ENCODE data around the gene ATCAY.
"Not testable (repeated sequence)": the region's sequence is repeated elsewhere in the genome, so short reads cannot be mapped to it uniquely, and the experiment has no call there.

The ATCAY gene

GRCh38 chr19:3857449-3858003 is 23.0 kb upstream of the ATCAY start:
- DNase-seq, result no peak

DNA sequence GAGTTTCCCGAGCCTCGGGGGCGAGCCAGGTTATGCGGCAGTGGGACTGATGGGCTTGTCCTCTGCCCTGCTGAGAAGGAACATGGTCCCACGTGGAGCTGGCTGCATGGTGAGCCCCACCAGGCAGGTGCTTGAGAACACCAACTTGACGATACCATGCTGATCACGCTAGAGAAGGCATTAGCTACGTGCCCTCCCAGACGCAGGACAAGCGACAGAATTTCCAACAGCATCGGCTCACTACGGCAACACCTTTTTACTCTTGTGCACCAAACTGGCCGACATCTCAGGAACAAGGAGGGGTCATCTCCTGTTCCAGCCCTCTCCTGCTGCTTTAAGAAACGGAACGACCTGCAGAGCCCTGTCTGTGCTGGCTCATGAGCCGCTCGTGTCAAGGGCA is 20.0 kb upstream of the ATCAY start:
- DNase-seq, result no peak

DNA sequence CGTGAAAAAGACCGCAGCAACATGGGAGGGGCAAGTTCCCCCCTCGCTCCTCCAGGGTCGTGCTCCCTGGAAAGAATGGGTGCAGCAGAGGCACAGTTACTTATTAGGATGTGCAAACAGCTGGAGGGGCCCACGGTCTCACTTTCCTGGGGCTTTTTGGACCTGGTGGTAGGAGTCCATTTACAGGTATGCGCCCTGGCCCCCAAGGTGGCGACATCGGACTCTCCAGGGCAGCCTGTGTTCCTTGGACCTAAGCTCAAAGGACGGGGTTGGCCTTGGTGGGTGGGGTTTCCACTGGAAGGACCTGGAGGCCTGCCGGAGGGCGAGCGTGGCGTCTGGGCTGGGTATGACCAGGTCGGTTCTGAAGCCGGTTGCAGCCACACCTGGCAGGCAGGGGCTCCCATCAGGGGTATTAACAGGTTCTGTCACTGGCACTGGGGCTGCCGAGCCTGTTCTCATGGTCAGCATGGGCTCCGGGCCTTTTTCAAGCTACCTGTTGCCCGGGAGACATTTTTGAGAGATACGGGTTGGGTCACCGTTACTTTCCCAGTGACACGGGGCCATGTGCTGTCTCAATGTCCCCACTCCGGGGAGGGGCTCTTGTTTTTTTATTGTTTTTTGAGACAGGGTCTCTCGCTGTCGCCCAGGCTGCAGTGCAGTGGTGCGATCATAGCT is 17.5 kb upstream of the ATCAY start:
- no peak for DNase-seq

GRCh38 chr19:3863648-3864047 is 16.8 kb upstream of the ATCAY start:
- no peak for DNase-seq

- no peak for DNase-seq
These were observed 13.4 kb upstream of the ATCAY start for GRCh38 chr19:3866910-3867638.

- DNase-seq, result no peak
These were observed 12.3 kb upstream of the ATCAY start for GRCh38 chr19:3867971-3868769.

- peak; percentile 32 for DNase-seq
These were observed 11.6 kb upstream of the ATCAY start, which contains the start of gene ZFR2 for GRCh38 chr19:3868770-3869456. ZFR2 (minus strand) TSS chr19:3869038; CDS start chr19:3869017, 21 bp downstream.

DNA sequence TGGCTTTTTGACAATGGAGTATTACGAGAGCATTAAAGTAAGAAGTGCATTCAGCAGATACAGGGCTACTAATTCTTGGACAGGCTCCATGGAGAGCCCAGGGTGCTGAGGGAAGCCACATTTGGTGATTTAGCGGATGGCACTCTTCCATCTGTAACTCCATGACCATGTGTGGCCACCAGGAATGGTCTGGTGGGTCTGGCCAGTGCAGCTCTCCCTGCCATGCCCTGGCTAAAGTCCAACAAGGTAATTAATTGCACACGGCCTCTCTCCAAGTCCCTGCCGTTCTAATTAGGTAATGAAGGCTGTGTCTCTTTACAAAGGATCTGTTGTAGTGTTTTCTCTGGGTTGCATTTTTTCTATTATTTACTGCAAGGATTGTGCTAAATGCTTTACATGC is 7.3 kb upstream of the ATCAY start:
- DNase-seq, result no peak

GRCh38 chr19:3874695-3875094 is 5.8 kb upstream of the ATCAY start:
- not testable (repeated sequence) for DNase-seq

- DNase-seq, result no peak
These were observed 829 bp upstream of the ATCAY start for GRCh38 chr19:3879656-3880055.

DNA sequence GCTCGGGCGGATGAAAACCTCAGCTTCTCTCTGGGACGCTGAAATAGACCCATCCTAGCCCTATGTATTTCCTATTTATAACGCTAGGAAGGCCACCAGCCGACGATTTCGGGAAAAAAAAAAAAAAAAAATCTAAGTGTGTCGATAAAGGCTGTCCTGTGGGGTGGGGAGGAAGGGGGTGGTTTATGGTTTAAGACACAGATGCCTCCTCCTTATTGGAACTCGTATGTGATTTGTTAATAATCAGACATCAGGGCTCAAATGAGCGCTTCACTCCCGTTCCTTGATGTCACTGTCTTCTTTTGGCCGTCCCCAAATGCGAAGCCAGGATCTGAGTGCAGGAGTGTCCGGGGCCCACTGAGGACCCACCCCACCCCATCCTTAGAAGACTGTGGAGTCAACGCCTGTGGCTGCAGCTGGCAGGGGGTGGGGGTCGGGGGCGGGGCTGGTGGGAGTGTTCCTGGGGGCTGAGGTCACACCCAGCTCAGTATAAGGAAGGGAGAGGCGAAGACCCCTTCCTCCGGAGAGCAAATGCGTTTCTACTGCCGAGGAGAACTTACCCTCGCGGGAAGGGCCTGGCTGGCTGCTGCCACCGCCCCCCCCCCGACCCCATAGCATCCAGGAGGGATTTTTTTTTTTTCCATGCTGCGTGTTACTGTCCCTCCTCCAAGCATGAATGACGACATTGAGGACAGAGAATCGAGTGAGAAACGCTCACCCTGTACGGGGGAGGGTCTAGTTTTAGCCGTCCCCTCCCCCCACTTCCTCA is 971 bp downstream of the ATCAY start:
- no peak for DNase-seq

DNA sequence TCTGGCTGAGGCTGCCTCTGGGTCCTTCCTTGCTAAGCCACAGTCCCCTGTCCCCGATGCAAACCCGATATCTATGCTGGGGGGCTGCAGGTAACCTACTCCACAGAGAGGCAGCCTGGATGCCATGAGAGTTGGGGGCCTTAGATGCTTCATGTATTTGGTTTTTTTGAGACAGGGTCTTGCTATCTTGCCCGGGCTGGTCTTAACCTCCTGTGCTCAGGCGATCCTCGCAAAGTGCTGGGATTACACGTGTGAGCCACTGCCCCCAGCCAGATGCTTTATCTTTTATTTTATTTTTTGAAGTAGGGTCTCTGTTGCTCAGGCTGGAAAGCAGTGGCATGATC is 1.5 kb downstream of the ATCAY start:
- DNase-seq, result no peak

DNA sequence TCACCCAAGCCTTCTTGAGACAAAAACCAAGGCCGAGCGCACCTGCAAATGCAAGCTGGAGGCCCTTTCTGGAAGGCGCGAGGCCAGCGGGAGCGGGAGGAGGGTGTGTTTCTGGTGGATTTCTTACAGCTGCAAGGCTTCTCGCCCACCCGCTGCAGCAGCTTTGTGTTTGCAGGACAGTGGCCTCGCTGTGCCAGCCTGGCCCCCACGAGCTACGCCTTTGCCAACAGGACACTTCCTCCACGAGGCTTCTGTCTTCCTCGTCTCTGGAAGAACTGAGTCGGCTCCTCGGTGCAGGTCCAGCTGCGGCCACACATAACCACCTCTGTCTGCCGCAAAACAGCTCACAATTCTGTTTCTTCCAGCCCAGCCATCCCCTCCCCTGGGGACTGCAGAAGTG is 10.1 kb downstream of the ATCAY start:
- no peak for DNase-seq

DNA sequence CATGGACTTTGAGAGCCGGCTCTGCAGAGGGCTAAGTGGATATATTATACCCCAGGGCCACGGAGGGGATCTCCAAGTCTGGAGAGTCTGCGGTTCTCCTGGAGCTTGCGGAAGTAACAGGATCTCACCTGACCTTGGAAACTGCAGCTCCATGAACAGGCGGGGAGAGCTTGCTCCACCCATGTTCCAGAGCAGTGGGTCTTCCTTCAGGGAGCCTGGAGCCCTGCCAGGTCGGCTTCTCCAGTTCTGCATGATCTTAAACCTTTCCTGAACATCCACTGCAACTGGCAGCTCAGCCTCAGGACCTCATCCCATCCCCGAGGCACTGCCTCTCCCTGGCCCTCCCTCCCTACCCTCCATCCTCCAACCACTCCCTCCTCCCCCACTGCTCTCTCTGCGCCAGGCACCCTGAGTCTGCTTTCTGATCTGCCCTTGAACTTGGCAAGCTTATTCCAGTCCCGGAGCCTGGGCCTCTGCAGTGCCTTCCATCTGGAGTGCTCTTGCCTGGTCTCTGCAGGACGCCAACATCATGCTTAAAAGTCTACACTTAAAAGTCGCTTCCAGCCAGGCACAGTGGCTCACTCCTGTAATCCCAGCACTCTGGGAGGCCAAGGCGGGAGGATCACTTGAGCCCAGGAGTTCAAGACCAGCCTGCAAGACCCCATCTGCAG is 13.2 kb downstream of the ATCAY start:
- DNase-seq, result no peak

- DNase-seq, result not testable (repeated sequence)
These were observed 14.5 kb downstream of the ATCAY start for GRCh38 chr19:3894959-3895358.

DNA sequence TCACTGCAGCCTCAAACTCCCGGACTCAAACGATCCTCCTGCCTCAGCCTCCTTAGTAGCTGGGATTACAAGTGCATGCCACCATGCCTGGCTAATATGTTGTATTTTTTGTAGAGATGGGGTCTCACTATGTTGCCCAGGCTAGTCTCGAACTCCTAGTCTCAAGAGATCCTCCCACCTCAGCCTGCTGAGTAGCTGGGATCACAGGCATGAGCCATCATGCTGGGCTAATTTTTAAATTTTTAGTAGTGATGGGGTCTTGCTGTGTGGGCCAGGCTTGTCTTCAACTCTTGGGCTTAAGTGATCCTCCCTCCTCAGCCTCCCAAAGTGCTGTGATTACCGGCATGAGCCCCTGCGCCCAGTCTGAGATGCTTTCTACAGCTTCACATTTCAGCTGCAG is 15.3 kb downstream of the ATCAY start:
- no peak for DNase-seq

GRCh38 chr19:3897936-3898335 is 17.5 kb downstream of the ATCAY start:
- no peak for DNase-seq

DNA sequence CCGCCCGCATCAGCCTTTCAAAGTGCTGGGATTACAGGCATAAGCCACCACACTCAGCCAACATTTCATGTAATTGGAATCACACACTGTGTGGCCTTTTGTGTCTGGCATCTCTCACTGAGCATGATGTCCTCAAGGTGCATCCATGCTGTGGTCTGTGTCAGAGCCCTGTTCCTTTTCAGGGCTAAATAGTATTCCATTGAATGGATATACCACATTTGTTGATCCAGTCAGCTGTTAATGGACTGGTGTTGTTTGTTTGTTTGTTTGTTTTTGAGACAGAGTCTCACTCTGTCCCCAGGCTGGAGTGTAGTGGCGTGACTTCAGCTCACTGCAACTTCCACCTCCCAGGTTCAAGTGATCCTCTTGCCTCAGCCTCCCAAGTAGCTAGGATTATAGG is 17.9 kb downstream of the ATCAY start:
- DNase-seq, result no peak

GRCh38 chr19:3899531-3900294 is 19.2 kb downstream of the ATCAY start:
- DNase-seq, result no peak

DNA sequence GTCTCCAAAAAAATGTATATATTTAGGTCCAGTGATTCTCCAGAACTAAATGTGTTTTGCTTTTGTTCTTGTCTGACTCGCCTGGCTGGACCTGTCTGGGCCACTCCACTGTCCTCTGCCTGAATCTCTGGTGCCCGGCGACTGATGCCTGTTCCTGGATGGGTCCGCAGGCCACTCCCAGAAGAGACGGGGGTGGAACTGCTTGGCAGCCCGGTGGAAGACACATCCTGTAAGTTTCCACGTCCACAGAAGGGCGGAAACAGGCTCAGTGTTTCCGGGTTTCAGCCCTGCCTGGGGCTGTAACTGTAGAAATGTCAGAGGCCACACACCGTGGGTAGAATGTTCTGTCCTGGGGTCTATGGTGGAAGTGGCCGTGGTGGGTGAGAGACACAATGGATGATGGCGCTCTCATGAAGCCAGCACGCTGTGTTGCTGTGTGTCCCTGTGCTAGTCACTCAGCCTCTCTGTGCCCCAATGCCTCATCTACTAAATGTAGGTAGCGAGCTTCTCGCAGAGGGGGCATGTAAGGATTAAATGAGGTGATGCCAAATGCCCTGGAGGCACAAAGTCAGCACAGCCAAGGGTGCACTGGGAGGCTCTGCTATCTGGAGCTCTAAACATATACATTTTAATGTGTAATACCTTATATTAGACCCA is 22.0 kb downstream of the ATCAY start:
- DNase-seq, result no peak

All from CD4-positive, alpha-beta T cell treated with Interleukin-17A for 4 hours (primary cell).